Thoracic aorta (tissue), 2 donors: ENCODE results near the gene MSANTD4. TPM values are rescaled to one million over a fixed set of nuclear protein-coding genes. Genes with fewer than 3 reads are reported as not detected.

Experiments
- ATAC-seq: fragments of 150-250 bp; one replicate; pipeline ENCODE4 v1.8.0; 2017; ENCODE audit warnings: low read depth; ENCODE audit not compliant: insufficient number of reproducible peaks, low FRiP score
- DNase-seq: peaks from one replicate; pipeline ENCODE4 v3.0.0-alpha.2; 2020; ENCODE audit warnings: low spot score
- H3K27ac ChIP-seq, 2 donors: fragments of 200-600 bp; sonication (generic); 1 replicate in 1 of 2; 2 replicates in 1 of 2; pipeline ENCODE4 v1.5.1; 2016; ENCODE audit warnings: mild to moderate bottlenecking in 2 of 2, moderate library complexity in 2 of 2
- H3K27me3 ChIP-seq: fragments of 200-600 bp; sonication (generic); replicated peaks from 2 replicates; pipeline ENCODE4 v1.6.0; 2016; ENCODE audit warnings: mild to moderate bottlenecking; ENCODE audit not compliant: insufficient read depth
- H3K36me3 ChIP-seq: fragments of 200-600 bp; sonication (generic); one replicate; pipeline ENCODE4 v1.5.1; 2016
- H3K4me1 ChIP-seq, 2 donors: fragments of 200-600 bp; sonication (generic); 1 replicate in 1 of 2; 2 replicates in 1 of 2; pipeline versions ENCODE4 v1.5.1 to v1.6.0; 2016; ENCODE audit warnings: low read depth in 2 of 2, mild to moderate bottlenecking in 1 of 2; ENCODE audit not compliant: control insufficient read depth in 1 of 2
- H3K4me3 ChIP-seq: fragments of 200-600 bp; sonication (generic); 2 replicates; pipeline ENCODE4 v1.5.1; 2016; ENCODE audit warnings: mild to moderate bottlenecking
- H3K9me3 ChIP-seq: fragments of 200-600 bp; sonication (generic); 2 replicates; pipeline ENCODE4 v1.5.1; 2016
- CTCF ChIP-seq: fragments of 200-600 bp; sonication (generic); IDR thresholded peaks from one replicate; pipeline ENCODE4 v1.5.1; 2019; ENCODE audit warnings: antibody characterized with exemption
- total RNA-seq, 2 donors: library from RNA; depleted of rRNA; stranded (reverse); fragments of >200 nt; gene quantifications; one replicate each; pipeline versions ENCODE4 v1.1.0 to v1.2.3, GENCODE V29; 2016

MSANTD4 gene
- total RNA-seq, 2 donors from 2014 or later: 19.4 to 24.7 TPM

GRCh38 chr11:105968021-105968697 is 53.9 kb downstream of the MSANTD4 start:
- Histone ChIP-seq H3K4me1 (no peaks in the 10 kb centered on the region), H3K27ac (no peak overlapping the region), H3K4me3 (no peak overlapping the region), H3K36me3 (no peaks in the 10 kb centered on the region), H3K9me3 (no peaks in the 10 kb centered on the region), H3K27me3 (no peaks in the 10 kb centered on the region)
- DNase-seq (no peak), ATAC-seq (no peak)
- no peak for TF ChIP-seq CTCF

- DNase-seq (no peak), ATAC-seq (no peak)
- TF ChIP-seq CTCF: no peak
- Histone ChIP-seq H3K4me1 (no peaks in the 10 kb centered on the region), H3K27ac (no peak overlapping the region), H3K36me3 (no peaks in the 10 kb centered on the region), H3K9me3 (no peaks in the 10 kb centered on the region), H3K4me3 (no peak overlapping the region), H3K27me3 (no peaks in the 10 kb centered on the region)
Observed at GRCh38 chr11:105960252-105961245, 61.5 kb downstream of the MSANTD4 start.

Other genes with a start within 250 kb of the MSANTD4 start
- 10 to 100 TPM in 1 of 2 donors, 1 to 10 TPM in 1; 5.1 to 10.6 TPM for gene KBTBD3, start 55.1 kb upstream of the MSANTD4 start, total RNA-seq
- 10 to 100 TPM; 30.2 to 35.4 TPM for gene AASDHPPT, start 55.4 kb upstream of the MSANTD4 start, total RNA-seq